Activated B cell treated with CpG ODN at 0.5 μM for 24 hours (primary cell): Measurements from ENCODE around the gene GALNT2. TPM values are rescaled to one million over a fixed set of nuclear protein-coding genes. Genes with fewer than 3 reads are reported as not detected.
A peak's percentile ranks its signal among the peaks of the same experiment; 100 is the strongest.

Experiments used
- ATAC-seq: fragments of 200-7000 bp; cut with Tn5 transposase; one replicate; pipeline ENCODE4 v1.10.0; 2021; ENCODE audit warnings: low read depth, mild to moderate bottlenecking, moderate library complexity
- CTCF ChIA-PET: fragments of 350-600 bp; sonication (Branson Sonifier 250); formaldehyde crosslinking; loops from one replicate; lab custom pipeline; 2021; ENCODE audit warnings: antibody characterized with exemption; lab: Charles Lee
- POLR2A ChIA-PET: fragments of 350-600 bp; sonication (Branson Sonifier 250); formaldehyde crosslinking; loops from one replicate; lab custom pipeline; 2021; ENCODE audit warnings: antibody characterized with exemption; lab: Charles Lee
- DNase-seq: peaks from one replicate; pipeline ENCODE4 v3.0.0; 2022
- H3K27ac Mint-ChIP-seq: one replicate; pipeline ENCODE4 v1.8.0; 2020; ENCODE audit warnings: mixed read lengths
- H3K27me3 Mint-ChIP-seq: one replicate; pipeline ENCODE4 v1.8.0; 2021; ENCODE audit warnings: mixed read lengths
- H3K36me3 Mint-ChIP-seq: one replicate; pipeline ENCODE4 v1.8.0; 2021; ENCODE audit warnings: low read depth, mixed read lengths
- H3K4me1 Mint-ChIP-seq: one replicate; pipeline ENCODE4 v1.8.0; 2021; ENCODE audit warnings: mixed read lengths
- H3K4me3 Mint-ChIP-seq: one replicate; pipeline ENCODE4 v1.8.0; 2020; ENCODE audit warnings: mild to moderate bottlenecking, mixed read lengths
- H3K9me3 Mint-ChIP-seq: one replicate; pipeline ENCODE4 v1.8.0; 2020; ENCODE audit warnings: mixed read lengths
- intact Hi-C: fragments of 100-400 bp; cut with micrococcal nuclease; formaldehyde crosslinking; loops from one replicate; pipeline ENCODE4 v1.15.1; 2024
- total RNA-seq: library from RNA; stranded (reverse); gene quantifications from 2 replicates; pipeline ENCODE4 v1.2.3, GENCODE V29; 2022
- TF ChIP-seq, protein P1 (sequence below): fragments of 200-600 bp; IDR thresholded peaks from one replicate; pipeline ENCODE4 v1.8.0; 2022; ENCODE audit warnings: antibody characterized with exemption, mild to moderate bottlenecking

The GALNT2 gene
- total RNA-seq, 1 donor from 2014 or later = 108 TPM

DNA sequence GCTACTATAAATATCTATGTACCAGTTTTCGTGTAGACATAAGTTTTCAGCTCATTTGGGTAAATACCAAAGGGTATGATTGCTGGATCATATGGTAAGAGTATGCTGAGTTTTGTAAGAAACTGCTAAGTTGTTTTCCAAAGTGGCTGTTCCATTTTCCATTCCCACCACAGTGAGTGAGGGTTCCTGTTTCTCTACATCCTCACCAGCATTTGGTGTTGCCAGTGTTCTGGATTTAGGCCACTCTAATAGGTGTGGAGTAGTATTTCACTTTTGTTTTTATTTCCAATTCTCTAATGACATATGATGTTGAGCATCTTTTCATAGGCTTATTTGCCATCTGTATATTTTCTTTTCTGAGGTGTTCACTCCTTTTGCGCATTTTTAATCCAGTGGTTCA, 112.2 kb downstream of the GALNT2 start:
- peaks cover 47% of the 10 kb centered on the region for H3K4me1 Mint-ChIP-seq
- peaks cover 46% of the 10 kb centered on the region for H3K36me3 Mint-ChIP-seq
- no peaks in the 10 kb centered on the region for H3K9me3 Mint-ChIP-seq
- TF ChIP-seq, protein P1, sequence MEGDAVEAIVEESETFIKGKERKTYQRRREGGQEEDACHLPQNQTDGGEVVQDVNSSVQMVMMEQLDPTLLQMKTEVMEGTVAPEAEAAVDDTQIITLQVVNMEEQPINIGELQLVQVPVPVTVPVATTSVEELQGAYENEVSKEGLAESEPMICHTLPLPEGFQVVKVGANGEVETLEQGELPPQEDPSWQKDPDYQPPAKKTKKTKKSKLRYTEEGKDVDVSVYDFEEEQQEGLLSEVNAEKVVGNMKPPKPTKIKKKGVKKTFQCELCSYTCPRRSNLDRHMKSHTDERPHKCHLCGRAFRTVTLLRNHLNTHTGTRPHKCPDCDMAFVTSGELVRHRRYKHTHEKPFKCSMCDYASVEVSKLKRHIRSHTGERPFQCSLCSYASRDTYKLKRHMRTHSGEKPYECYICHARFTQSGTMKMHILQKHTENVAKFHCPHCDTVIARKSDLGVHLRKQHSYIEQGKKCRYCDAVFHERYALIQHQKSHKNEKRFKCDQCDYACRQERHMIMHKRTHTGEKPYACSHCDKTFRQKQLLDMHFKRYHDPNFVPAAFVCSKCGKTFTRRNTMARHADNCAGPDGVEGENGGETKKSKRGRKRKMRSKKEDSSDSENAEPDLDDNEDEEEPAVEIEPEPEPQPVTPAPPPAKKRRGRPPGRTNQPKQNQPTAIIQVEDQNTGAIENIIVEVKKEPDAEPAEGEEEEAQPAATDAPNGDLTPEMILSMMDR = no peak
- ChIA-PET POLR2A (interaction anchor here (0.6 kb wide), 1 partner anchor 20 kb away, joined by 3 read pairs; no protein-coding TSS in a partner anchor), CTCF (interaction anchor here (0.8 kb wide), 1 partner anchor 13 kb away, joined by 3 read pairs; no protein-coding TSS in a partner anchor)
- DNase-seq (no peak), ATAC-seq (no peak)
- intact Hi-C loops = no loop called here
- H3K27ac Mint-ChIP-seq = no peak overlapping the region
- H3K27me3 Mint-ChIP-seq = no peaks in the 10 kb centered on the region
- H3K4me3 Mint-ChIP-seq = no peak overlapping the region

DNA sequence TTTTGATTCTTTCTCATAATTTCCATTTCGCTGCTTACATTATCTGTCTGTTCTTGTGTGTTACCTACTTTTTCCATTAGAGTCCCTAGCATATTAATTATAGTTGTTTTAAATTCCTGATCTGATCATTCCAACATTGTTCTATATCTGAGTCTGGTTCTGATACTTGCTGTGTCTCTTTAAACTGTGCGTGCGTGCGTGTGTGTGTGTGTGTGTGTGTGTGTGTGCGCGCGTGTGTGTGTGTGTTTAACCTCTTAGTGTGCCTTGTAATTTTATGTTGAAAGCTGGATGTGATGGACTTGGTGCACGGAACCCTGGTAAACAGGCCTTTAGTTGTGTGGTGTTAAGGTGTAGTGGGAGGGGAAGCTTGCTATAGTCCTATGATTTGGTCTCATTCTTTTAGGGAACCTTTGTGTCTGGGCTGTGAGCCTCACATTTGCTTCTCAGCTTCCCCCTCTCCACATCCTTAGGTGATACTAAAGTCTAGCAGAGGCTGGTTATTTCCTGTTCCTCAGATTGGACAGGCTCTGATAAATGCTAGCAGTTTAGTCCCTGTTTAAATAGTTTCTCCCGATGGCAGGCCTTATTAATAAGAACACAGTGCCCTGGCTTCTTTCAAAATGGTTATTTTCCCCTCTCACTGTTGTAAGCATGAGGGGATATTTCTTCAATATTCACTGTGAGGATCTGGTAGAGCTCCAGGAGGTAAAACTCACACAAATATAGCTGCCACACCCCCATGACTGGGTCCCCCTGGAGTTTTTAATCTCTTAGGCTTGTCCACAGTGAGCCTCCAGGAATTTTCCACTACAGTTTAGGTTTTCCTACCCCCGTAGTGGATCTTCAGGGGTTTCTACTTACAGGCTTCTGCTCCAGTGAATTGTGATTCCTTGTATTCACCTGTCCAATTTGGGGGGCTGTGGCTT, 118.3 kb downstream of the GALNT2 start:
- Mint-ChIP-seq H3K27me3 (no peaks in the 10 kb centered on the region), H3K9me3 (peaks cover 6% of the 10 kb centered on the region), H3K4me3 (no peak overlapping the region), H3K4me1 (peaks cover 45% of the 10 kb centered on the region), H3K36me3 (peaks cover 66% of the 10 kb centered on the region), H3K27ac (peak overlapping the region; percentile 31)
- ChIA-PET CTCF (no interaction called here), POLR2A (interaction anchor here (0.5 kb wide), 1 partner anchor 52 kb away, joined by 3 read pairs; no protein-coding TSS in a partner anchor)
- TF ChIP-seq, protein P1 = no peak
- ATAC-seq (no peak), DNase-seq (no peak)
- intact Hi-C loops = no loop called here

DNA sequence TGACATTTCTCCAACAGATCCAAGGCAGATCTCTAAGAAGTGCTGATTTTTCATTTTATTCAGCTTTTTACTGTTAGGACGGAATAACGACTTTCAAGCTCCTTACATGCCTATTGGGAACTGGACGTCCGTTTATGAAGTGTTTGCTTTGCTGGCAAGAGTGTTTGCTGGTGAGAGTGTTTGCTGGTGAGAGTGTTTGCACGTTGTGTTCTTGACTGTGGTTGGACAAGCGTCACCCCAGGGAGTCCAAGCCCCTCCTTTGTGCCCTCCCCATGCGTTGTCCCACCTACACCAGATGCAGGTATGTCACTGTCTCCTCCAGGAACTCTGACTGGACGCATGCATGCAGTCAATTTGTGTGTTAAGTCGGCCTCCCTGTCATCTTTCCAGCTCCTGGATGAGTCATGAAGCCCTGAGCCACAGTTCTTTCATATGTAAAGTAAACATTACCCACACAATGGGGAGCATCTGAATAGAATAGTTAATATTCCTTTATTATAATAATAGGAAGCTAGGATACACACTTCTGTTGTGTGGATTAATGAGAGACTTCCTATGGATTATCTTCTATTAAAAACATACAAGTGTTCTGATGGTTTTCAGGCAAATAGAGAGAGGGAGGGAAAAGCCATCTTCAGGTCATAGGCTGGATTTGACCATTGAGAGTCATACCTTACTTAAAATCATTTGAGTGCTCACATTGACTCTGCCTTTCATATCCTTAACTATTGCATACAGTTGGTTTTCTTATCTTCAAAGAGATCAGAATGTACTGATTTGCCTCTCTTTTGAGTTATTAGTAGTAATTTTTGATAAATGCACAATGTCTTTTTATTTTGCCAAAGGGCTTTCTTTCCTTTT, 119.2 kb downstream of the GALNT2 start:
- intact Hi-C loops = no loop called here
- Mint-ChIP-seq H3K36me3 (peaks cover 63% of the 10 kb centered on the region), H3K27ac (no peak overlapping the region), H3K27me3 (no peaks in the 10 kb centered on the region), H3K4me1 (peaks cover 47% of the 10 kb centered on the region), H3K9me3 (peaks cover 6% of the 10 kb centered on the region), H3K4me3 (no peak overlapping the region)
- DNase-seq = no peak
- no peak for ATAC-seq
- CTCF ChIA-PET = interaction anchor here (0.5 kb wide), 1 partner anchor 74 kb away, joined by 3 read pairs; no protein-coding TSS in a partner anchor
- POLR2A ChIA-PET = no interaction called here
- TF ChIP-seq, protein P1 = no peak

DNA sequence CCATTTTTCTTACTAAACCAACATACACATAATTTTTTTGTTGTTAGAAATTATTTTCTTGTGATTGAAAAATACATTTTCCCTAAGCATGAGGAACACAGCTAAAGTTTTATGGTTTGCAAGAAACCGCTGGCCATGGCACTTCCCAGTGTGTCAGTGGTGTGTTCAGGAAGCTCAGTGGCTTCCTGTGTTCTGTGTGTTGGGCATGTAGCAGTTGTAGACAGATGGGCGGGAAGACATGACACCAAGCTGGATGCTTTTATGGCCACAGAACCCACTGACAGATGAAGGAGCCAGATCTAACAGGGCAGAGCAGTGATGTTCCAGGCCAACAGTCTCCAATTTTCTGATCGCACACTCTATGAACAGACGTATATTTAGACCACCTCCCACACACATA, 119.8 kb downstream of the GALNT2 start:
- Mint-ChIP-seq H3K9me3 (peaks cover 6% of the 10 kb centered on the region), H3K27ac (no peak overlapping the region), H3K36me3 (peaks cover 59% of the 10 kb centered on the region), H3K4me1 (peaks cover 50% of the 10 kb centered on the region), H3K4me3 (no peak overlapping the region), H3K27me3 (no peaks in the 10 kb centered on the region)
- TF ChIP-seq, protein P1 = no peak
- ChIA-PET CTCF (interaction anchor here (0.5 kb wide), 1 partner anchor 75 kb away, joined by 3 read pairs; no protein-coding TSS in a partner anchor), POLR2A (no interaction called here)
- DNase-seq (no peak), ATAC-seq (no peak)
- intact Hi-C loops = no loop called here
